IMR-90 (cell line): ENCODE data around the gene POM121. TPM values are rescaled to one million over a fixed set of nuclear protein-coding genes. Genes with fewer than 3 reads are reported as not detected.
"Not testable (repeated sequence)": the region's sequence is repeated elsewhere in the genome, so short reads cannot be mapped to it uniquely, and the experiment has no call there.

Experiments used
- ATAC-seq: fragments of 200-7000 bp; cut with Tn5 transposase; 2 replicates; pipeline ENCODE4 v1.9.1; 2020; ENCODE audit warnings: low read depth, mild to moderate bottlenecking, moderate library complexity
- BruUV-seq: library from RNA; stranded (reverse); fragments of 400-500 nt; replicated peaks from 2 replicates; lab custom pipeline; 2021; lab: Mats Ljungman, UMichigan
- CTCF ChIA-PET: fragments of 300-600 bp; formaldehyde crosslinking; extraction: SDS; loops from one replicate; lab custom pipeline; 2021; ENCODE audit warnings: antibody characterized with exemption; lab: Yijun Ruan, JAX
- POLR2A ChIA-PET: fragments of 300-600 bp; sonication (Branson Sonifier 250); formaldehyde crosslinking; loops from one replicate; lab custom pipeline; 2022; ENCODE audit warnings: antibody characterized with exemption; ENCODE audit not compliant: unreplicated experiment; lab: Charles Lee
- DNase-seq: peaks from one replicate; pipeline ENCODE4 v3.0.0; 2013
- H2AFZ ChIP-seq: replicated peaks from 2 replicates; pipeline ENCODE3; 2013; ENCODE audit warnings: low read length, mild to moderate bottlenecking; ENCODE audit not compliant: poor library complexity
- H2AK5ac ChIP-seq: 2 replicates; pipeline ENCODE4 v1.6.1; 2013; ENCODE audit warnings: low read depth, low read length, inconsistent platforms
- H2AK9ac ChIP-seq: replicated peaks from 2 replicates; pipeline ENCODE3; 2013; ENCODE audit warnings: mild to moderate bottlenecking, low read depth, low read length, moderate library complexity; ENCODE audit not compliant: poor library complexity
- H2BK120ac ChIP-seq: 2 replicates; pipeline ENCODE4 v1.6.1; 2013; ENCODE audit warnings: low read depth, low read length, inconsistent platforms
- H2BK15ac ChIP-seq: 3 replicates; pipeline ENCODE4 v1.6.1; 2013; ENCODE audit warnings: low read depth, low read length, inconsistent platforms
- H2BK20ac ChIP-seq: 2 replicates; pipeline ENCODE4 v1.6.1; 2013; ENCODE audit warnings: low read depth, mild to moderate bottlenecking, inconsistent platforms, low read length, moderate library complexity
- H2BK5ac ChIP-seq: 2 replicates; pipeline ENCODE4 v1.6.1; 2013; ENCODE audit warnings: mild to moderate bottlenecking, low read depth, low read length, inconsistent platforms; ENCODE audit not compliant: poor library complexity, severe bottlenecking
- H3K14ac ChIP-seq: replicated peaks from 2 replicates; pipeline ENCODE4 v1.6.1; 2013; ENCODE audit warnings: low read depth, low read length, inconsistent platforms
- H3K18ac ChIP-seq: 2 replicates; pipeline ENCODE4 v1.6.1; 2013; ENCODE audit warnings: low read depth, low read length, control low read depth
- H3K23ac ChIP-seq: 2 replicates; pipeline ENCODE4 v1.6.1; 2013; ENCODE audit warnings: low read depth, low read length, inconsistent platforms
- H3K27ac ChIP-seq: 2 replicates; pipeline ENCODE4 v1.5.1; 2013; ENCODE audit warnings: mild to moderate bottlenecking, control low read depth, low read length; ENCODE audit not compliant: insufficient read depth
- H3K27me3 ChIP-seq: 2 replicates; pipeline ENCODE4 v1.6.1; 2013; ENCODE audit warnings: low read length; ENCODE audit not compliant: control insufficient read depth, insufficient read depth
- H3K36me3 ChIP-seq: 2 replicates; pipeline ENCODE4 v1.6.1; 2013; ENCODE audit warnings: low read length, mixed read lengths; ENCODE audit not compliant: control insufficient read depth, insufficient read depth
- H3K4ac ChIP-seq: 2 replicates; pipeline ENCODE4 v1.6.1; 2013; ENCODE audit warnings: low read depth, low read length, inconsistent platforms
- H3K4me1 ChIP-seq: 2 replicates; pipeline ENCODE4 v1.6.1; 2013; ENCODE audit warnings: low read length, mixed read lengths; ENCODE audit not compliant: control insufficient read depth, insufficient read depth
- H3K4me2 ChIP-seq: 2 replicates; pipeline ENCODE4 v1.6.1; 2013; ENCODE audit warnings: low read depth, mild to moderate bottlenecking, control low read depth, low read length, moderate library complexity
- H3K4me3 ChIP-seq: 2 replicates; pipeline ENCODE4 v1.5.1; 2013; ENCODE audit warnings: low read depth, mild to moderate bottlenecking, control low read depth, low read length, moderate library complexity; ENCODE audit not compliant: insufficient read depth
- H3K56ac ChIP-seq: 2 replicates; pipeline ENCODE4 v1.6.1; 2013; ENCODE audit warnings: low read length, inconsistent platforms; ENCODE audit not compliant: insufficient read depth; ENCODE audit errors: extremely low read depth
- H3K79me1 ChIP-seq, 2 experiments: 2 replicates each; pipeline ENCODE4 v1.6.1; 2013; ENCODE audit warnings: low read length in 2 of 2, inconsistent platforms in 1 of 2, low read depth in 1 of 2
- H3K9ac ChIP-seq: 2 replicates; pipeline ENCODE4 v1.6.1; 2013; ENCODE audit warnings: low read depth, low read length, control low read depth
- H3K9me1 ChIP-seq: 2 replicates; pipeline ENCODE4 v1.6.1; 2013; ENCODE audit warnings: low read length, inconsistent platforms; ENCODE audit not compliant: insufficient read depth
- H3K9me3 ChIP-seq: 2 replicates; pipeline ENCODE4 v1.6.1; 2013; ENCODE audit warnings: low read length; ENCODE audit not compliant: control insufficient read depth, insufficient read depth
- H4K20me1 ChIP-seq: 2 replicates; pipeline ENCODE4 v1.6.1; 2013; ENCODE audit warnings: low read length, inconsistent platforms; ENCODE audit not compliant: insufficient read depth
- H4K5ac ChIP-seq: 2 replicates; pipeline ENCODE4 v1.6.1; 2013; ENCODE audit warnings: mild to moderate bottlenecking, low read depth, low read length, control low read depth
- H4K8ac ChIP-seq, 2 experiments: 2 replicates each; pipeline ENCODE4 v1.6.1; 2013; ENCODE audit warnings: low read depth in 2 of 2, low read length in 2 of 2, control low read depth in 1 of 2, inconsistent platforms in 1 of 2
- H4K91ac ChIP-seq: 2 replicates; pipeline ENCODE4 v1.6.1; 2013; ENCODE audit warnings: low read depth, low read length, inconsistent platforms; ENCODE audit not compliant: insufficient read depth
- WGBS, 2 experiments: methylation state at CpG; one replicate each; pipeline versions ENCODE4 v1.1.5 to v1.1.7; 2013; ENCODE audit warnings: missing lambda C conversion rate in 2 of 2; ENCODE audit not compliant: insufficient read length in 1 of 2; ENCODE audit errors: extremely low coverage in 2 of 2; 5-methylcytosine and 5-hydroxymethylcytosine counted together
- dilution Hi-C: fragments of 300-500 bp; cut with HindIII; formaldehyde crosslinking; loops from one replicate; pipeline ENCODE4 v1.14.3; 2018; ENCODE audit warnings: low sequenced_read_pairs; ENCODE audit not compliant: unreplicated experiment
- in situ Hi-C: fragments of 300-500 bp; cut with MboI; formaldehyde crosslinking; loops from 3 replicates; pipeline ENCODE4 v1.14.3; 2019; ENCODE audit warnings: low sequenced_read_pairs, inconsistent platforms, mixed read lengths
- intact Hi-C: fragments of 100-400 bp; cut with micrococcal nuclease; formaldehyde crosslinking; loops from 2 replicates; pipeline ENCODE4 v1.10.0; 2022
- microRNA-seq, 2 experiments: library from miRNA; stranded (forward) in 1 of 2; unstranded in 1 of 2; fragments of 10-50 nt in 1 of 2; fragments of <30 nt in 1 of 2; gene quantifications in 1 of 2; microRNA quantifications in 1 of 2; one replicate each; pipeline versions ENCODE3 to v1.1.0; 2013 to 2020; ENCODE audit not compliant: insufficient read depth in 1 of 2, insufficient read length in 1 of 2, unreplicated experiment in 1 of 2
- polyA plus RNA-seq, 3 experiments: library from polyadenylated mRNA; depleted of rRNA; stranded (reverse); fragments of >200 nt; gene quantifications; 2 replicates each; pipeline ENCODE4 v1.2.3, GENCODE V29; 2012; ENCODE audit warnings: low replicate concordance in 1 of 3
- small RNA-seq, 5 experiments: library from RNA; depleted of rRNA; stranded (forward); fragments of <200 nt; gene quantifications; one replicate each; pipeline ENCODE3, GENCODE V24; 2012
- total RNA-seq: library from RNA; depleted of rRNA; stranded (reverse); fragments of >200 nt; gene quantifications from 2 replicates; pipeline ENCODE4 v1.2.3, GENCODE V29; 2012; rRNA removed

Gene POM121
- total and polyA plus RNA-seq, 2 of the 4 experiments (the other 2 are of a cell fraction) = 1.8 to 15.5 TPM

DNA sequence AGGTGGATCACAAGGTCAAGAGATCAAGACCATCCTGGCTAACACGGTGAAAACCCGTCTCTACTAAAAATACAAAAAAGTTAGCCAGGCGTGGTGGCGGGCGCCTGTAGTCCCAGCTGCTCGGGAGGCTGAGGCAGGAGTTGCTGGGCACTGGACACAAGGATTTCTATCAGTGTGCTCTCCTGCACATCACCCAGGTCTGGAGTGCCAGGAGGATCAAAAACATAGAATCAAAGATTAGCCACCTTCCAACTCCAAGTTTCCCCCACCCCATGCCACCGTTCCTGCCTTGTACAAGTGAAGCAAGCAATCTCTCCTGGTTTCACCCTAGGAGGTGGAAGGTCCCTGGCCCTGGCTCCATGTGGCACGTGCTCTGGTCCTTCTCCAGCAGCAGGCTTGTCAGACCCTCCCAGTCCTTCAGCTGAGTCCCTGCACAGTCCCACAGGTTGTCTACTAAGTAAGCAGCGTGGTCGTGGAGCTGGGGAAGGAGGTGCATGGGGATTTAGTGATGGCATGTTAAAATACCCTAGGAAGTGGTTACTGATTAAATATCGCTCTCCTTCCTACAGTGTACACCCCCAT is 73.1 kb downstream of the POM121 start:
- H2AFZ ChIP-seq, H3K27me3 ChIP-seq, H3K9me3 ChIP-seq, H2BK5ac ChIP-seq, H3K27ac ChIP-seq, H3K4me3 ChIP-seq, DNase-seq, H3K79me1 ChIP-seq, H4K91ac ChIP-seq, intact Hi-C loops, H3K4me1 ChIP-seq, H3K4me2 ChIP-seq, H2AK5ac ChIP-seq, H3K14ac ChIP-seq, H2BK15ac ChIP-seq, in situ Hi-C loops, H3K36me3 ChIP-seq, H3K4ac ChIP-seq, H3K9me1 ChIP-seq, H3K23ac ChIP-seq, H4K20me1 ChIP-seq, H2BK120ac ChIP-seq, dilution Hi-C loops, H3K9ac ChIP-seq, ATAC-seq, H2BK20ac ChIP-seq, H3K18ac ChIP-seq, H4K8ac ChIP-seq, POLR2A ChIA-PET, H4K5ac ChIP-seq, H3K56ac ChIP-seq, H2AK9ac ChIP-seq, CTCF ChIA-PET: not testable (repeated sequence)
- no CpG with 5 or more reads among the region's 11 CpGs for WGBS, 2 experiments
- BruUV-seq = TSS peak; percentile 28

Small RNAs within 50 kb of the gene (microRNA-seq; reads per million reads assigned to microRNA genes)
- gene RF00019 (ENCODE audit: insufficient read depth, insufficient read length) = not detected

Small RNAs within 50 kb of the gene (small RNA-seq; reads per million reads assigned to genes)
- 0 reads per million in 5 experiments for gene RF00019

Other genes starting within 250 kb of the POM121 start
- 1.7 and 1.8 TPM in 2 replicates for gene TYW1B, start 96.9 kb upstream of the POM121 start, total RNA-seq
- gene TYW1B, start 96.9 kb upstream of the POM121 start, polyA plus RNA-seq (2012; rRNA removed) = 0.73 and 1.0 TPM in 2 replicates
- not detected in 2 replicates for gene TRIM74, start 44.4 kb downstream of the POM121 start, total RNA-seq
- 0.11 and 0.17 TPM in 2 replicates for gene TRIM74, start 44.4 kb downstream of the POM121 start, polyA plus RNA-seq (2012; rRNA removed)
- not detected in 2 replicates for gene SPDYE8, start 104.7 kb downstream of the POM121 start, total RNA-seq
- not detected in 2 replicates for gene SPDYE8, start 104.7 kb downstream of the POM121 start, polyA plus RNA-seq (2012; rRNA removed)
- not detected in 2 replicates for gene SPDYE11, start 132.8 kb downstream of the POM121 start, total RNA-seq
- not detected in 2 replicates for gene SPDYE11, start 132.8 kb downstream of the POM121 start, polyA plus RNA-seq (2012; rRNA removed)
- gene SPDYE9, start 160.9 kb downstream of the POM121 start, total RNA-seq = not detected in 2 replicates
- gene SPDYE9, start 160.9 kb downstream of the POM121 start, polyA plus RNA-seq (2012; rRNA removed) = not detected in 2 replicates